ENCODE measurements around the gene ARID1B. TPM values are rescaled to one million over a fixed set of nuclear protein-coding genes. Genes with fewer than 3 reads are reported as not detected.
A peak's percentile ranks its signal among the peaks of the same experiment; 100 is the strongest.

Gene ARID1B
- total and polyA plus RNA-seq, 12 donors, result 13.3 to 85.6 (median 50.9) TPM

DNA sequence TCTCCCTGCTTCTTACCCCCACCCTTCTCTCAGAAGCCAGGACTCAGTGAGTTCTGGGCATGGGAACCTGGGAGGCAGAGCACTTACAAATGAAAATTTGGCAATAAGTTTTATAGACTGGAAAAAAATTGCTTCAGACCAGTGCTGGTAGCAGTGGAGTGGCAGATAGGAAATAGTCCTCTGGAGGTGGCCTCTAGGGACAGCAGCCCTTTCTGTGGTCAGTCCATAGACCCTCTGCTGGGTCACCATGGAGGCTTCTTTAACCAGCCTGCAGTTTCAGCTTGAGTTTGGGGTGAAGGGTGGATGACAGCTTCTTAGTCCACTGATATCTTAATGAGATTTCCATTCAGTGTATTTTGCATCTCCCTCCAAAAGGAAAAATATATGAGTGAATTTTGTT is 179.1 kb downstream of the ARID1B start:
- H3K27ac ChIP-seq, result peak overlapping the region in 2 of 5 donors; percentile 56 to 59
- no peaks in the 10 kb centered on the region for H3K9me3 ChIP-seq (replicated peaks in 1 of 3)
- H3K27me3 ChIP-seq, result no peaks in the 10 kb centered on the region
- H3K36me3 ChIP-seq (replicated peaks in 1 of 2), result no peaks in the 10 kb centered on the region
- TF ChIP-seq POLR2A (IDR thresholded peaks at IDR 0.05), result no peak
- TF ChIP-seq, protein P1, sequence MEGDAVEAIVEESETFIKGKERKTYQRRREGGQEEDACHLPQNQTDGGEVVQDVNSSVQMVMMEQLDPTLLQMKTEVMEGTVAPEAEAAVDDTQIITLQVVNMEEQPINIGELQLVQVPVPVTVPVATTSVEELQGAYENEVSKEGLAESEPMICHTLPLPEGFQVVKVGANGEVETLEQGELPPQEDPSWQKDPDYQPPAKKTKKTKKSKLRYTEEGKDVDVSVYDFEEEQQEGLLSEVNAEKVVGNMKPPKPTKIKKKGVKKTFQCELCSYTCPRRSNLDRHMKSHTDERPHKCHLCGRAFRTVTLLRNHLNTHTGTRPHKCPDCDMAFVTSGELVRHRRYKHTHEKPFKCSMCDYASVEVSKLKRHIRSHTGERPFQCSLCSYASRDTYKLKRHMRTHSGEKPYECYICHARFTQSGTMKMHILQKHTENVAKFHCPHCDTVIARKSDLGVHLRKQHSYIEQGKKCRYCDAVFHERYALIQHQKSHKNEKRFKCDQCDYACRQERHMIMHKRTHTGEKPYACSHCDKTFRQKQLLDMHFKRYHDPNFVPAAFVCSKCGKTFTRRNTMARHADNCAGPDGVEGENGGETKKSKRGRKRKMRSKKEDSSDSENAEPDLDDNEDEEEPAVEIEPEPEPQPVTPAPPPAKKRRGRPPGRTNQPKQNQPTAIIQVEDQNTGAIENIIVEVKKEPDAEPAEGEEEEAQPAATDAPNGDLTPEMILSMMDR (IDR thresholded peaks at IDR 0.05), result no peak
- H3K4me3 ChIP-seq, result no peak overlapping the region
- H3K4me1 ChIP-seq (replicated peaks in 1 of 2), result peaks cover 14 to 30% of the 10 kb centered on the region in 2 donors
- DNase-seq, result no peak
- intact Hi-C loops (cut with DNase I), result no loop called here

DNA sequence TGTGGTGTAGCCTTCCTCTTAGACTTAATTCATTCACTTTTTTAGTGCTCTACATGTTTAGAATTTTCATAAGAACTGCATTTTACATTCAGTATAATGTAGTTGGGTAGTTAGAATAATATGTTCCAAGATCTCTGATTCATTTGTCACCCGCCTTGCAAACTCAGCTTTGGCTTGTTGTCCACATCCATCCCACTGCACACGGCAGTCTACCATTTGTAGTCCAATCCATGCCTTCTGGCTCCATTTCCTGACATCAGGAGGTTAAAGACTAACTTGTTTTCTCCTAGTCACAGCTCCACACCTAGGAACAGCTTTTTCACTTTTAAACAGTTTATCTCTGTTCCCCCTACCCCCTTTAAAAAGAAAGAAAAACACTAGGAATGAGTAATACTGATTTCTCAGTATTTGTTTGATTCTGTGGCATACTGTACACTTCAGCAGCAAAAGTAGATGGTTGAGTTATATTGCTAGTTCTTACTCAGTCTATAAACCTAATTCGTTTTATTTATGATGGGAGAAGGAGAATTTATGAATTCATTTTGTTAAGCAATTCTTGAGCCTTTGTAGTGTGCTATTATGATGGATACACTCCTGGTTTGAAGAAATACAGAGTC is 180.9 kb downstream of the ARID1B start:
- DNase-seq, result no peak
- H3K36me3 ChIP-seq (replicated peaks in 1 of 2), result no peaks in the 10 kb centered on the region
- no peaks in the 10 kb centered on the region for H3K27me3 ChIP-seq
- WGBS, 4 donors, result 92 to 94% (median 93%) methylated on average over 3 of the region's 3 CpGs
- H3K27ac ChIP-seq, result no peak overlapping the region
- H3K9me3 ChIP-seq (replicated peaks in 1 of 3), result no peaks in the 10 kb centered on the region
- H3K4me3 ChIP-seq, result no peak overlapping the region
- TF ChIP-seq, protein P1 (IDR thresholded peaks at IDR 0.05), result no peak
- intact Hi-C loops (cut with DNase I), result no loop called here
- peaks cover 14 to 27% of the 10 kb centered on the region in 2 donors for H3K4me1 ChIP-seq (replicated peaks in 1 of 2)

DNA sequence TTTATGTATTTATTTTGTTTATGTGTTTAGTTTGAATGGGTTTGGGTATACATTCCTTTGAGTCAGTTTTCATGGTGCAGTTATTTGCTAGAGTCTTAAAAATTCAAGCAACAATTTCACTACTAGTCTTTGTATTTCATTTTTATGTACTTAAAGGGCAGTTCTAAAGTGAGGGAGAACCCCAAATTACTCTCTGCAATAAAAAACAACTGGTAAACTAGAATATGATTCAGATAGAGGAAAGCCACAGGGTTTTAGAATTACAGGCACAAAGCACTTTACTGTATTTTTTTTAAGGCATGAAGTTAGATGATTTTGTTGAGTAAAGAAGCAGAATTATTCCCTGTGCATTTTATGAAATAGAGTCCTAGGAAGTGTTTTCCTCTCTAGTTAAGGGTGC is 183.3 kb downstream of the ARID1B start:
- no peak for TF ChIP-seq POLR2A (IDR thresholded peaks at IDR 0.05)
- TF ChIP-seq, protein P1 (IDR thresholded peaks at IDR 0.05), result no peak
- Histone ChIP-seq H3K4me3 (no peak overlapping the region), H3K27ac (no peak overlapping the region), H3K9me3 (replicated peaks in 1 of 3) (no peaks in the 10 kb centered on the region), H3K4me1 (replicated peaks in 1 of 2) (peaks cover 14 to 16% of the 10 kb centered on the region in 2 donors), H3K36me3 (replicated peaks in 1 of 2) (no peaks in the 10 kb centered on the region), H3K27me3 (no peaks in the 10 kb centered on the region)
- DNase-seq, result no peak
- intact Hi-C loops (cut with DNase I), result no loop called here

DNA sequence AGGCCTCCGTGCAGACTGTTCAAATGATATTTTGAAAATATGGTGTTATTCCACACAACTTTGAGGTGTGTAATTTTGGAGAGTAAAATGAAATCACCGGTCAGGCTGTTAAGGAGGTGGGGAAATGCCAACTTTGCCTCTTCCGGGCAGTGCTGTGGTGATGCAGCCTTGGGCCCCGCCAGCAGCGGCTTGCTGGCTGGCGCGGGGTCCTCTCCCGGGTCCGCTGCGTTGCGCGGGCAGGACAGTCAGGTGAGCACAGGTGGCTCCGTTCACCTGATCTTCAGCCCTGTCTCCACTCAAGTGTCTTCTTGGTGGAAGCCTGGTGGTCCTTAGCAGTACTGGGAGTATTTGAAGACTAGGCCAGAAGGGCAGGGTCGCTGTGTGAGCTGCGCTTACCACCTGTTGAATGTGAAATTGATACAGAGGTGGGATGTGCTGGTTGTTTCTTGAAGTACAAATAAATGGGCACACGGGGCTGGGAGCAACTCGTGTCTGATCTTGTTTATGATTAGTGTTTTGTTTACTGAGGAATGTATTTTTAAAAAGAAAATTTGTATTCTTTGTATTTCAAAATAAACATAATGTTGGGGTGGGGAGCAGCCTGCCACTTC is 184.2 kb downstream of the ARID1B start:
- peaks cover 5 to 9% of the 10 kb centered on the region in 2 donors for H3K4me1 ChIP-seq (replicated peaks in 1 of 2)

More for the DNA sequence above, 184.2 kb downstream of the ARID1B start:
- Histone ChIP-seq H3K36me3 (replicated peaks in 1 of 2) (no peaks in the 10 kb centered on the region), H3K9me3 (replicated peaks in 1 of 3) (no peaks in the 10 kb centered on the region), H3K27me3 (no peaks in the 10 kb centered on the region), H3K27ac (no peak overlapping the region), H3K4me3 (no peak overlapping the region)
- TF ChIP-seq POLR2A (IDR thresholded peaks at IDR 0.05), result no peak
- TF ChIP-seq, protein P1 (IDR thresholded peaks at IDR 0.05), result no peak
- WGBS, 4 donors, result 91 to 96% (median 95%) methylated on average over 11 to 17 of the region's 17 CpGs
- intact Hi-C loops (cut with DNase I), result no loop called here
- DNase-seq, result no peak

All from adrenal gland (tissue), 12 donors.